Parathyroid adenoma (tissue), 2 donors: ENCODE results near the gene SNRNP48.

Experiments
- H2AFZ ChIP-seq: fragments of 300-600 bp; sonication (generic); one replicate; pipeline ENCODE4 v1.7.0; 2017; ENCODE audit warnings: antibody characterized with exemption, mild to moderate bottlenecking
- H3K27ac ChIP-seq: fragments of 300-600 bp; sonication (generic); one replicate; pipeline ENCODE4 v1.7.0; 2017
- H3K27me3 ChIP-seq: fragments of 300-600 bp; sonication (generic); one replicate; pipeline ENCODE4 v1.7.0; 2017; ENCODE audit warnings: low read length; ENCODE audit not compliant: control insufficient read depth, insufficient read depth
- H3K36me3 ChIP-seq: fragments of 300-600 bp; sonication (generic); one replicate; pipeline ENCODE4 v1.7.0; 2017; ENCODE audit warnings: low read length; ENCODE audit not compliant: control insufficient read depth, insufficient read depth
- H3K4me1 ChIP-seq: fragments of 300-600 bp; sonication (generic); one replicate; pipeline ENCODE4 v1.7.0; 2017; ENCODE audit warnings: control low read depth
- H3K4me2 ChIP-seq: fragments of 300-600 bp; sonication (generic); one replicate; pipeline ENCODE4 v1.7.0; 2017; ENCODE audit warnings: low read length
- H3K4me3 ChIP-seq: fragments of 300-600 bp; sonication (generic); one replicate; pipeline ENCODE4 v1.7.0; 2017; ENCODE audit warnings: low read depth, low read length
- H3K79me2 ChIP-seq: fragments of 300-600 bp; sonication (generic); one replicate; pipeline ENCODE4 v1.7.0; 2017; ENCODE audit warnings: control low read depth
- H3K9ac ChIP-seq: fragments of 300-600 bp; sonication (generic); one replicate; pipeline ENCODE4 v1.7.0; 2017; ENCODE audit warnings: mild to moderate bottlenecking
- H3K9me3 ChIP-seq: fragments of 300-600 bp; sonication (generic); one replicate; pipeline ENCODE4 v1.7.0; 2017; ENCODE audit warnings: low read length; ENCODE audit not compliant: control insufficient read depth
- CTCF ChIP-seq: fragments of 300-600 bp; sonication (generic); IDR thresholded peaks from one replicate; pipeline ENCODE4 v1.7.0; 2017; ENCODE audit warnings: antibody characterized with exemption, mild to moderate bottlenecking
- donor health status: primary hyperparathyroidism.

Gene SNRNP48

GRCh38 chr6:7649037-7649810, 59.2 kb downstream of the SNRNP48 start:
- Histone ChIP-seq H3K9ac (no peak overlapping the region), H3K27me3 (no peaks in the 10 kb centered on the region), H3K36me3 (no peaks in the 10 kb centered on the region), H3K9me3 (no peaks in the 10 kb centered on the region), H3K79me2 (no peaks in the 10 kb centered on the region), H3K4me3 (no peak overlapping the region), H3K4me2 (no peak overlapping the region), H3K4me1 (no peaks in the 10 kb centered on the region), H2AFZ (no peak overlapping the region), H3K27ac (no peak overlapping the region)
- TF ChIP-seq CTCF = no peak

- no peaks in the 10 kb centered on the region for H3K79me2 ChIP-seq
- no peak overlapping the region for H3K9ac ChIP-seq
These were observed 60.9 kb downstream of the SNRNP48 start for GRCh38 chr6:7650878-7651277.

GRCh38 chr6:7652957-7653356, 63.0 kb downstream of the SNRNP48 start:
- Histone ChIP-seq H3K79me2 (no peaks in the 10 kb centered on the region), H2AFZ (no peak overlapping the region)
- TF ChIP-seq CTCF = no peak

More at GRCh38 chr6:7650878-7651277, 60.9 kb downstream of the SNRNP48 start:
- Histone ChIP-seq H3K4me1 (no peaks in the 10 kb centered on the region), H3K9me3 (no peaks in the 10 kb centered on the region), H3K4me3 (no peak overlapping the region), H3K4me2 (no peak overlapping the region), H3K27me3 (no peaks in the 10 kb centered on the region), H3K27ac (no peak overlapping the region), H2AFZ (no peak overlapping the region), H3K36me3 (no peaks in the 10 kb centered on the region)
- TF ChIP-seq CTCF = no peak

GRCh38 chr6:7656355-7656754, 66.4 kb downstream of the SNRNP48 start:
- H2AFZ ChIP-seq = no peak overlapping the region
- no peaks in the 10 kb centered on the region for H3K4me1 ChIP-seq
- no peak overlapping the region for H3K9ac ChIP-seq
- H3K9me3 ChIP-seq = no peaks in the 10 kb centered on the region
- H3K4me2 ChIP-seq = no peak overlapping the region
- no peaks in the 10 kb centered on the region for H3K79me2 ChIP-seq
- no peak overlapping the region for H3K4me3 ChIP-seq
- no peak for TF ChIP-seq CTCF
- no peak overlapping the region for H3K27ac ChIP-seq
- H3K27me3 ChIP-seq = no peaks in the 10 kb centered on the region
- H3K36me3 ChIP-seq = no peaks in the 10 kb centered on the region

More at GRCh38 chr6:7652957-7653356, 63.0 kb downstream of the SNRNP48 start:
- H3K27me3 ChIP-seq = no peaks in the 10 kb centered on the region
- H3K4me1 ChIP-seq = no peaks in the 10 kb centered on the region
- H3K36me3 ChIP-seq = no peaks in the 10 kb centered on the region
- no peak overlapping the region for H3K4me3 ChIP-seq
- H3K4me2 ChIP-seq = no peak overlapping the region
- H3K27ac ChIP-seq = no peak overlapping the region
- H3K9ac ChIP-seq = no peak overlapping the region
- H3K9me3 ChIP-seq = no peaks in the 10 kb centered on the region

- Histone ChIP-seq H2AFZ (no peak overlapping the region), H3K27me3 (no peaks in the 10 kb centered on the region), H3K4me1 (no peaks in the 10 kb centered on the region), H3K4me3 (no peak overlapping the region), H3K9ac (no peak overlapping the region), H3K27ac (no peak overlapping the region), H3K36me3 (no peaks in the 10 kb centered on the region), H3K9me3 (no peaks in the 10 kb centered on the region), H3K79me2 (no peaks in the 10 kb centered on the region), H3K4me2 (no peak overlapping the region)
- no peak for TF ChIP-seq CTCF
These were observed 68.5 kb downstream of the SNRNP48 start for GRCh38 chr6:7658543-7658942.
